Umbilical cord (tissue), 2 donors: Measurements from ENCODE around the gene CYP26C1. TPM values are rescaled to one million over a fixed set of nuclear protein-coding genes. Genes with fewer than 3 reads are reported as not detected.

Source experiments
- DNase-seq: peaks from one replicate; pipeline ENCODE4 v3.0.0-alpha.2; 2015; ENCODE audit warnings: low spot score
- total RNA-seq: library from RNA; depleted of rRNA; stranded (reverse); fragments of >200 nt; gene quantifications from one replicate; pipeline ENCODE4 v1.2.3, GENCODE V29; 2014; ENCODE audit warnings: low replicate concordance; ENCODE audit not compliant: insufficient read depth

CYP26C1 gene
- total RNA-seq, 1 donor from 2014 or later = 0.24 TPM

DNA sequence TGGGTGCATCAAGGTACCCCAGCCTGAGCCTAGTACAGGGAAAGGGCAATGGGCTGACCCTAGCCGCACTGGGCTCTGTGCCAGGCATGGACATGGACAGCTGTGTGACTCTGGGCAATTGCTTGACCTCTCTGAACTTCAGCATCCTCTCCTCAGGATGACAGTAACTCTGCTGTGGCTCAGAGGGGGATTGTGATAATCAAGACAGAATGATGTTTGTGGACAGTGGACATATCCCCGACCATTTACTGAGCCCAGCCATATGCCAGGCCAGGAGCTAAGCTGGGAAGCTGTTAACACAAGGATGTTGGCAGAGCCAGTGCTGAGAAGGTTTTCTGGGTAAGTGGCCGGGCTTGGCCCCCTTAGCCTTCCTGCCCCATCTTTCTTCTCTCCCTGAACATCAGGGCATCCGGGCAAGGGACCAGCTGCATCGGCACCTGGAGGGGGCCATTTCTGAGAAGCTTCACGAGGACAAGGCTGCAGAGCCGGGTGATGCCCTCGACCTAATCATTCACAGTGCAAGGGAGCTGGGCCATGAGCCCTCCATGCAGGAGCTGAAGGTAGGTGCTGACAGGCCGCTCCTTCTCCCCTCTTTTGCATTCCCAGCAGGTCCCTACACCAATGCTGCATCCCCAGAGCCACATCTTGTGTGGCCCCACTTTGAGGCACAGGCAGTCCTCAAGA lies 3.5 kb downstream of the CYP26C1 start:
- DNase-seq = no peak

DNA sequence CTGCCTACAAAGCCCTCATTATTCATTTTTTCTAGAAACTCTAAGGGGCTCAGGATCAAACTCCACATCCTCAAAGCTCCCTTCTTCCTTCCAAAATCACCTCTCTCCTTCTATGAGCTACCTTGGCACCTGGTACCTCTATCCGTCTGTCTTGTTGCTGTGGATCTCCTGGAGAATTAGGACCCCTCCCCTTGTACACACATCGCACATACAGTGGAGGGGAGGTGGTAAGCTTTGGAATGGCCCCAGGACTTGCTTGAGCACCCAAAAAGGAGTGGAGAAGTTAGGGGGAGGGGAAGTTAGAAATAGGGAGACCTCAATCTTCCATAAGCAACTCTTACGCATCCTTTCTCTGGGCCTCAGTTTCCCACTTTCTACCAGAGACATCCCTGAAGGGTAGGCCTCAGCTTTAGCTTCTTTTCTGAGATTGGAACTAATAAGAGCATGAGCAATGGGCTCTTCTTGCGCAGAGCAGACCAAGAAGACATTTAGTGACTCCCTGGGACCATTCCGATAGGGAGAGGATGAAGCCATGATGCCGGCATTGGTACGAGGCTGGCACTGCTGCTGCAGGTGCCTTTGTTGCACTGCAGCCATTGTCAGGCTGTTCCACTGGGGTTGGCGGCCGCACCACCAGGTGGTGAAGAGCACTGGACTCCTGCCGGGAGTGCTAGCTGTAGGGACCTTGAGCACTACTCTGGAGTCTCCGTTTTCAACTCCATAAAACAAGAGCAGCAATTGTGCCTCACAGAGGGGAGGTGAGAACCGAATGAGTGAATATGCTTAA lies 4.5 kb downstream of the CYP26C1 start:
- DNase-seq = no peak

DNA sequence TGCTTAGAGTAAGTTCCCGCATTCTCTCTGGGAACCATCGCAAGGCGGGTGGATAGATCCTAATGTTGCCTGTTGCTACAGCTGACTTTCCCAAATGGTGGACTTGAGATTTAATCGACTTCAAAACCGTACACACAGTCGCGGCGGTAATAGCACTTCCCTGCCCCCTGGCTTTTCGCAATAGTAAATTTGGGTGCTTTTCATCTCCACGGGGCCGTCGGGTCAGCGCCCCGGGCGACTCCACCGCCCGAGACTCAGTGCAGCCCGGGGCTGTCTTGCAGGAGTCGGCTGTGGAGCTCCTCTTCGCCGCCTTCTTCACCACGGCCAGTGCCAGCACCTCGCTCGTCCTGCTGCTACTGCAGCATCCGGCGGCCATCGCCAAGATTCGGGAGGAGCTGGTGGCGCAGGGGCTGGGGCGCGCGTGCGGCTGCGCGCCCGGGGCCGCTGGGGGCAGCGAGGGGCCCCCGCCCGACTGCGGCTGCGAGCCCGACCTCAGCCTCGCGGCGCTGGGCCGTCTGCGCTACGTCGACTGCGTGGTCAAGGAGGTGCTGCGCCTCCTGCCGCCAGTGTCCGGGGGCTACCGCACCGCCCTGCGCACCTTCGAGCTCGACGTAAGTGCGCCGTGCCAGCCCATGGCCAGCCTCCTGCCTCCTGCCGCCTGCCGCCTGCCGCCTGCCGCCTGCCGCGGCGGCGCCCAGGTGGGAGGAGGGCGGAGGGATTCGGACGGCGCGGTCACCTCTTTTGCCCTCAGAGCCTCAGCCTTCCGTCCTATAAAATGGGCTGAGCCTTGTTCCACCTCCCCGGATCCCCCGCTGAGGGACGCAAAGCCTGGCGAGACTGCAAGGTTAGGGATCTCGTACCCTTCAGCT lies 5.3 kb downstream of the CYP26C1 start:
- no peak for DNase-seq

DNA sequence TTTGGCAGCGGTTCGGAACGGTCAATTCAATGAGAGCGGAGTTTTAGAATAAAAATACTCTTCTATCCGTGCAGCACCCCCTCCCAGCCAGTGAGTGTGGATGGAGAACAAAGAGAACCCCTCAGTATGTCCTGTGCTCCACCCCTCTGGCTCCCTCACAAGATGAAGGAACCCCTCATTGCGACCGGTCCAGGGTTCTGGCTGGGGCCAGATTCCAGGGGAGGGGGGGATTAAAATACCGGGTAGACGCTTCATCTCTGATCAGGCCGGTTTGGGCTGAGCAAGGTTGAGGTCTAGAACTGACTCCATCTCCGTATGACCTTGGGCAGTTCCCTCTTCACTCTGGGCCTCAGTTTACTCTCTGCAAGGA lies 5.9 kb downstream of the CYP26C1 start:
- DNase-seq = no peak

DNA sequence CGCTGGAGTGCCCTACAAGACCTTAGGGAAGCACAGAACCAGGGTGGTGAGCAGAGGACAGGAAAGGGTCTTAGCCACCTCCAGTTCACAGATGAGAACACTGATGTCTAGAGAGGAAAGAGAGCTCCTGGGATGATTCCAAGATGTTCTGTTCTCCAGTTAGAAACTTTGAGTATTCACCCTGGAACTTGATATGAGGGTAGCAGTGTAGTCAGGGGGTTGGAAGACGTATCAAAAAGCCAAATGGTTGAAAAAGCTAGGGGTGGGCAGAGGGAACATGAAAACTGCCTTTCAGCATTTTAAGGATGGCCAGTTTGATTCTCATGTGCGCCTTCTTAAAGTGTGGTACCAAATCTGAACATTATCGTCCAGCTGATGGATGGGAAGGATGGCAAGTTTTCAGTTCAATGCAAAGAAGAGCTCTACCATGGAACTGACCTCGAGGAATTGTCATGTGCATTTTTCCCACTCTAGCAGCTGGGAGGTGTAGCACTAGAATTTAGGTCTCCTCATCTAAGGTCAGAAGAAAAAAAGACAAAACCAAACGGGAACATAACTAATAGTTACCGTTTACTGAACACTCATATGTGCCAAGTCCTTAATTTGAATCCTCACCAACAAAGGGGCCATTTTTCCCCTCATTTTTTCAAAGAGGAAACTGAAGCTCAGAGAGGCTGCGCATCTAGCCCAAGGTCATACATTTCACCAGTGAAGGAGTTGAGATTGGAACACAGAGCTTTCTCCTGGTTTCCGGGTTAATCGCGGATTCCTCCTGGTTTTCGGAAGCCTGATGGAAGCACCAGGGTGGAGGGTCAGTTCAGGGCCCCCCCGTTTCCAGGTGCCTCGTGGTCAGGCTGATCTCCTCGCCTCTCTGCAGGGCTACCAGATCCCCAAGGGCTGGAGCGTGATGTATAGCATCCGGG lies 7.1 kb downstream of the CYP26C1 start:
- no peak for DNase-seq

DNA sequence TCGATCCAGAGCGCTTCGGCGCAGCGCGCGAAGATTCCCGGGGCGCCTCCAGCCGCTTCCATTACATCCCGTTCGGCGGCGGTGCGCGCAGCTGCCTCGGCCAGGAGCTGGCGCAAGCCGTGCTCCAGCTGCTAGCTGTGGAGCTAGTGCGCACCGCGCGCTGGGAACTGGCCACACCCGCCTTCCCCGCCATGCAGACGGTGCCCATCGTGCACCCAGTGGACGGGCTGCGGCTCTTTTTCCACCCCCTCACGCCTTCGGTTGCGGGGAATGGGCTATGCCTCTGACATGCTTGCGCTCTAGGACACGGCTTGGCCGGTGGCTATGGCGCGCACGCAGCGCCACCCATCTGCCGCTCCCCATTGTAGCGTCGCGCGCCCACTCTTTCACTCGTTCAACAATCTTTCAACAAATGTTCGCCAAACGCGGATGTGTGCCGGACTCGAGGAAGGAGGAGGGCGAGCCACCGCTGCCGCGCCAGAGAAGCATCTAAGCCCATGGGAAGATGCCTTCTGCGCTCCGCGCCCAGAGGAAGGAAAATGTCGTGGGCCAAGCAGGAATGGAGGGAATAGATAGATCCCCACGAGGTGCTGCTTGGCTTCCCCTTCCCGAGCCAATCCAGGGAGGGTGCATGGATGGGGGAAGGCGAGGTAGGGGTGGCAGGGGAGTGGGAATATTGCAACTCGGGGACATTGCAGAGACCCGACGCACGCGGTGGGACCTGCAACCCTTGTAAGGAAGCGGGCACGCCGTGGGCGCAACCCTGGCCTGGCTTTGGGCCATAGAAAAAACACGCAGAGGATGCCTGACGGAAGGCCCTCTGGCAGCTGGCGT lies 8.0 kb downstream of the CYP26C1 start:
- DNase-seq = no peak

DNA sequence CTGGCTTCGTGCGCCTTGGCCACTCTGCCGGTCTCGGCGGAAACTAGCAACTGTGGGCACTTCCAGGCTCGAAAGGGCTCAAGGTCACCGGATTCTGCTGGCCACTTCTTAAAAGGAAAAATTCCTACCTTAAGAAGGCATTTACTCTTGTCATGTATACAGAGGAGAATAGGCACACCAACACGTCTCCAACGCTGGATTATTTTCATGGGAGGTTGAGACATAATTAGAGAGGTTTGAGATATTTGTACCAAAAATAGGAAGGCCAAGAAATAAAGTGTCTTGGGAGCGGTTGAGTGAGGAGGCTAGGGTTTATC lies 8.6 kb downstream of the CYP26C1 start:
- DNase-seq = no peak

DNA sequence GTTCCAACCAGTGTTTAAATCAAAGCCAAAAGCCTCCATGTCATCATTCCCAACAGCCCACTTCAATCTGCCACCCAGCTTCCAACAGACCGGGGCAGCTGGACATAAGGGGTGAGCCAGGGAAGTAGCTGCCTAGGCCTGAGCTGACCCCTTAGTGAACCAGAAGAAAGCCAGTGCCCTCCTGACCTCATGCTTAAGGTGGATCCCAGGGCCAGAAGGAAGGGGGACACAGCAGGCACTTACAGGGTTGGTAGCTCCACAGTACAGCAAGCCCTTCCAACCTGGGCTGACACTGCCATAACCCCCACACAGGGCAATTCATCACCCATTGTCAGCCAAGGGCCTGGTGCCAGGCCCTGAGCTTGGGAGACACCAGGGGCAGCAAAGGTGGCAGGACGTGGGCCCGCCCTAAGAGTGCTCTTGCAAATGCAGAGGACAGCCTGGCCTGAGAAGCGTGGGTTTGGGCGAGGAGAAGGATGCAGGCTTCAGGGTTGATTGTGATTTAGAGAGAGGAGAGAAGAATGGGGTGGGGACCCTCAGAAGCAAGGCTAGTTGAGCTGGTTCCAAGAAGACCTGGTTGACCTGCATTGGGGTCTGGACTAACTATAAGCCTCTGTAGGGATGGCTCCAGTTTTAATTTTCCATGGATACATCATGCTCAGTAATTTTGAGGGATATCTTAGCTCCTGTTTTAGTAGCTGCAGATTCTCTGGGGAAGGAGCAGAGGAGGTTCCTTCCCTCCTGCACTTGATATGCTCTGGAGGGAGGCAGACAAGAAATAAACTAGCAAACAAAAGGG lies 10.0 kb downstream of the CYP26C1 start:
- DNase-seq = no peak

DNA sequence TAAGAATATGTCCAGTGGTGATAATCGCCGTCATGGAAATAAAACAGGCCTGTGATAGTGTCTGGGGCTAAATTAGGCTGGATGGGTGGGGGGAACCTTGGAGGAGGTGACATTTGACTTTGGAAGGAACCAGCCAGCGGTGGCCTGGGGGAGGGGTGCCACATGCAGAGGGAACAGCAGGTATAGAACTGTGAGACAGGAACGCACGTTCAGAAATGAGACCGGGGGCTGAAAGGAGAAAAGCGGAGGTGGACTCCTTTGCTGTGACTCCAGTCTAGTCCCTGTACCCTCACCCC lies 10.5 kb downstream of the CYP26C1 start:
- no peak for DNase-seq

DNA sequence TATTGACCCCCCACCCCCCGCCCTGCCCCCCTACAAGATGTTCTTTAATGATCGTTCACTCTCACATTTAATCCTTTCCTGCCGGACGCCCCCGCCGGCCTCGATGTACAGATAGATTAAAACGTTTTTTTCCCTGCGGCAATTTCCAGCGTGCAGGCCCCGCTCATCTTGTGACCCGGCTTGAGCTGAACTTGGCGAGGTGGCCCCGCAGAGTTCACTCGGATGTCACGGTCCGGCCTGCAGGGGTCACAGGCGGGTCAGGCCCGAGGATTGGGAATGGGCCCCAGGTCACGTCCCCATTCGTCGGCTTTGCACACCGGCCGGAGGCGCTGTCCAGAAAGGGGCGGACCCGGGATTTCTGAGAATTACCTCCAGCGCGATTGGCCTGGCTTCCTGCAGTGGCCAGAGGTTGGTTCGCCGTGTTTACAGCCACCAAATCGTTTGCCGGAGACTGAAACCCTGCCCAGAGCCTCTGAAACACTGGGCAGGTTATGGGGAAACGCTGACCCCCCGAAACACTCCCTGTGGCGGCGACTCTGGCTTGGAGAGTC lies 11.2 kb downstream of the CYP26C1 start:
- no peak for DNase-seq

DNA sequence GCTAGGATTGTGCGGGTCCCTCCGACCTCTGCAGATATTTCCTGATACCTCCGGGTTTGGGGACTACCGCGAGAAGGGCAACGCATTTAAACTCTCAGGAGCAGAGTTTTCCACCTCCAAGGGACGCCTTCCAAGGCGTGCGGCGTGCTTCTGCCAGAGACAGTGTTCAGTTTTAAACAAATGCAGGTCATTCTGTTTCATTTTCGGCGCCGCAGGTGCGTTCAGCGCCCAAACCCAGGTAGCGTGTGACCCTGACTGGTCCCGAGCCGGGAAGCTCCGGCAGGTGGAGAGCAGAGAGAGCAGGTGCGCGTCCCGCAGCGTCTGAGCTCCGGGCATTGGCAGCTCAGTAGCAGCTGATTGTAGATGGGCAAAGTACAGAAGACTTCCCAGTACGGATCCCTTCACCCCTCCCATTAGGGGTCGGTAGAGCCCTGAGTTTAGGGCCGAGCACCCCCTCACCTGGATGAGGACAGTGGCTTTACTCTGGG lies 11.7 kb downstream of the CYP26C1 start:
- no peak for DNase-seq

DNA sequence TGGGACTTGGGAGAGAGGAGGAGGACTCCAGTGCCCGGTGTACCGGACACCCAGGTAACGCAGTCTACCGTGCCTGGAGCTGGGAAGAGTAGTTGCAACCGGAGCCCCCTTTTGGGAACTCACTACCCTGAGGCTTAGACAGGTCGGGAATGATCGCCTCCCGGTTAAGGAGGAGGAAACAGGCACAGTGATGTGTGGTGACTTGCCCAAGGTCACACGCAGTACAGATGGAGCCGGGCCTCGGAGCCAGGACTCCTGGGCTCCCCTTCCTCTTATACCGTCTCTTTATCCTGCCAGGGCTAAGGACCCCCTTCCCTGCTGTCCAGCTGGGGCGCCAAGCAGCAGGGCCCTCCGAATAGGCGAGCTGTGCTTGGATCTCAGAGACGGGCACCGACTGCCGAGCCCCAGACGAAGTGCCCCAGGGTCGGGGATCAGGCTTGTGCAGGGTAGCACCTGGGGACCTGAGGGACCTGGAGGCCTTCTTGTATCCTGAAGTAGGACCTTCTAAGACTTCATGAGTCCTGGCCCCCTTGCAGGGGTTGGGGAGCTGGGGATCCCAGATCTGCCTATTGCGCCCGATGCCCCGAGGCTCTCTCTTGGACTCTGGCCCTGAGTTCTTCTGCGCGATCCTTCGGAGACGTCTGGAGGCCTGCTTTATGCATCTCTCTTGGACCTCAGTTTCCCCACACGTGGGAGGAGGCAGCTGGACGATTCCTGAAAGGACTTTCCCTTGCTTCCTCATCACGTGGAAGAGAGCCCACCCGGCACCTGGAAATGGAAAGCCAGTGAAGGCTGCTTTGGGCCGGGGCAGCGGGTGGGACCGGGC lies 12.3 kb downstream of the CYP26C1 start:
- DNase-seq = no peak

DNA sequence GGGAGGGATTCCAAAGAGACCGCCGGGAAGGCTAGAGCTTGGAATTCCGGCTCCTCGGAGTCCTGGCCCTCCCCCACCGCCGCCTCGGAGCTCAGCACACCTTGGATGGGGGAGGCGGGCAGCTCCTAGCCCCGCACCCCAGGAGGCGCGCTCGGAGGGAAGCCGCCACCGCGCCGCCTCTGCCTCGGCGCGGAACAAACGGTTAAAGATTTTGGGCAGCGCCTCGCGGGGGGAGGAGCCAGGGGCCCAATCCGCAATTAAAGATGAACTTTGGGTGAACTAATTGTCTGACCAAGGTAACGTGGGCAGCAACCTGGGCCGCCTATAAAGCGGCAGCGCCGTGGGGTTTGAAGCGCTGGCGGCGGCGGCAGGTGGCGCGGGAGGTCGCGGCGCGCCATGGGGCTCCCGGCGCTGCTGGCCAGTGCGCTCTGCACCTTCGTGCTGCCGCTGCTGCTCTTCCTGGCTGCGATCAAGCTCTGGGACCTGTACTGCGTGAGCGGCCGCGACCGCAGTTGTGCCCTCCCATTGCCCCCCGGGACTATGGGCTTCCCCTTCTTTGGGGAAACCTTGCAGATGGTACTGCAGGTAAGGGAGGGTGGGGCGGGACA lies 13.0 kb downstream of the CYP26C1 start, which contains the start of gene CYP26A1:
Gene CYP26A1 (plus strand): TSS at position 355 of the 608 bp plus-strand sequence. CDS start 42 bp downstream, at position 397.
- no peak for DNase-seq

DNA sequence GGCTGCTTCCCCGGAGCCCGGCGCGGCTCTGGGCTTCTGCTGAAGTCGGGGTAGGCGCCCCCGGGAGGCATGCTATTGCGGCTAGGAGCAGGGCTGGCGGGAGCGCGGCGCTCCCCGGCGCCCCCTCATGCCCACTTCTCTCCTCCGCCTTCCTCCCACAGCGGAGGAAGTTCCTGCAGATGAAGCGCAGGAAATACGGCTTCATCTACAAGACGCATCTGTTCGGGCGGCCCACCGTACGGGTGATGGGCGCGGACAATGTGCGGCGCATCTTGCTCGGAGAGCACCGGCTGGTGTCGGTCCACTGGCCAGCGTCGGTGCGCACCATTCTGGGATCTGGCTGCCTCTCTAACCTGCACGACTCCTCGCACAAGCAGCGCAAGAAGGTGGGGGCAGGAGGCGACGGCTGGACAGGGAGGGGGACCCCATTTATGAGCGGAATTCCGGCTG lies 13.6 kb downstream of the CYP26C1 start:
- DNase-seq = no peak

DNA sequence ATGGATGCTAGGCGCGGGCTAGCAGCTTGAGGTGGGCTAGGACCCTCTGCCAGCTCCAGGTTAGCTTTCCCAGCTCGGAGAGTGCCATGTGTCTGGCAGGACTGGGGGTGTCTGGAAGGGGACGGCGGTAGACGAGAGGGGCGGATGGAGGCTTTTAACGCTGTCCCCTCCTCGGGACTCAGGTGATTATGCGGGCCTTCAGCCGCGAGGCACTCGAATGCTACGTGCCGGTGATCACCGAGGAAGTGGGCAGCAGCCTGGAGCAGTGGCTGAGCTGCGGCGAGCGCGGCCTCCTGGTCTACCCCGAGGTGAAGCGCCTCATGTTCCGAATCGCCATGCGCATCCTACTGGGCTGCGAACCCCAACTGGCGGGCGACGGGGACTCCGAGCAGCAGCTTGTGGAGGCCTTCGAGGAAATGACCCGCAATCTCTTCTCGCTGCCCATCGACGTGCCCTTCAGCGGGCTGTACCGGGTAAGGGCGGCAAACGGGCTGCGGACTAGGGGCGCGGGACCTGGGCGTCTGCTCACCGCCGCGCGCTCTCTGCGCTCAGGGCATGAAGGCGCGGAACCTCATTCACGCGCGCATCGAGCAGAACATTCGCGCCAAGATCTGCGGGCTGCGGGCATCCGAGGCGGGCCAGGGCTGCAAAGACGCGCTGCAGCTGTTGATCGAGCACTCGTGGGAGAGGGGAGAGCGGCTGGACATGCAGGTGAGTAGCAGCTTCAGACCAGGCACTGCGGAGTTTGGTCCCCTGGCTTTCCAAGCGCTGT lies 14.2 kb downstream of the CYP26C1 start:
- no peak for DNase-seq

DNA sequence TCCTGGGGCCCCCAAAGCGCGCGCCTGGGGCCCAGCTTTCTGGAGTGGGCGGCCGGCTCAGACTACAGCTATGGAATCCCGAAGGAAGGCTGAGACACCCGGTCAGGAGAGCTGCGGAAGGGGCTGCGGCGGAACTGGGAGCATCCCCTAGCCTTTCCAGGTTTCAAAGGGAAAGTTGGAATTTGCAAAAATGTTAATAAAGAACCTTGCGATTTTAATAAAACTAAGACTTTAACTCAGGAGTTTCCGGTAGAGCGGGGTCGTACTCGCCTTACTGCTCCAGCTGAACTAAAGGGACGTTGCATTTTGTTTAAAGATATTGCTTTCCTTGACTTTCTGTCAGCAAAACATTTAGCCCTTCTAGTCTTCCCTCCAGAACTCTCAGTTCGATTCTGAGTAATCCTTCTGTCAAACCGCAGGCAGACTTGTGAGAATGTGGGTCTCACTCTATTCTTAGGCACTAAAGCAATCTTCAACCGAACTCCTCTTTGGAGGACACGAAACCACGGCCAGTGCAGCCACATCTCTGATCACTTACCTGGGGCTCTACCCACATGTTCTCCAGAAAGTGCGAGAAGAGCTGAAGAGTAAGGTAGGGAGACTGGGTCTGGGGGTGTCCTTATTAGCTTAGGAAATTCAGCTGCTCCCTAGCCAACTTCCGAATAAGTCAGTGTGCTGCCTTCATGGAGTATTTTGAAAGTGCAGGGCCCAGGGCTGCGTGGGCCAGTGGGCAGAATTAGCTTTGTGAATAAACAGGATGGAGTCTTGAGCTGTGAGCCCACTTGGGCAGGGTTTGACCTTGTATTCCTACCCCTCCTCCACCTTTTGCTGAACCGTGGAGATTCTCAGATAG lies 15.0 kb downstream of the CYP26C1 start:
- no peak for DNase-seq
